HEK293T (cell line): ENCODE measurements around the gene DGLUCY.

Experiments used
- ARNT ChIP-seq: fragments of 450-650 bp; IDR thresholded peaks from 2 replicates; pipeline ENCODE4 v1.6.1; 2017; ENCODE audit warnings: mild to moderate bottlenecking
- FOXK2 ChIP-seq: fragments of 450-650 bp; IDR thresholded peaks from 2 replicates; pipeline ENCODE4 v1.6.1; 2016; ENCODE audit warnings: mild to moderate bottlenecking
- HDGF ChIP-seq: fragments of 450-650 bp; IDR thresholded peaks from 2 replicates; pipeline ENCODE4 v1.6.1; 2017; ENCODE audit warnings: antibody characterized with exemption, borderline replicate concordance
- TARDBP ChIP-seq: fragments of 450-650 bp; IDR thresholded peaks from 2 replicates; pipeline ENCODE4 v1.6.1; 2016
- ZNF384 ChIP-seq: fragments of 450-650 bp; IDR thresholded peaks from 2 replicates; pipeline ENCODE4 v1.6.1; 2016
- TF ChIP-seq, protein P1 (sequence below): fragments of 450-650 bp; IDR thresholded peaks from 2 replicates; pipeline ENCODE4 v1.6.1; 2016

DNA sequence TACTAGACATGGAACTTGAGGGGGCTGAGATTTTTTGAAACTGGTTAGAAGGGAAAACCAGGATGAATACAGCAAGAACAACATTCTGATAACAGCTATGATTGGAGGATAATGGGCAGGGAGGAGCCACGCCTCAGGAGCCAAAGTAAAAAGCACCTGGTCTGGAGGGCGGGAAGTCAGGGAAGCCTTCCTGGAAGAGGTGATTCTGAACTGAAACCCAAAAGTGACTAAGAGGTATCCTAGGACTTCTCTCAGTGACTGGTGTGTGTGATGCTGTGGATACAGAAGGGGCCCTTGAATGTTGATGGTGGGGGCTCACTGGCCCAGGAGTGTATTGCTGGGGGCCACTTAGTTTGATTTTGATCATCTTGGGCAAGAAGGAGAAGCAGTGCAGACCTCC lies 149.5 kb downstream of the DGLUCY start:
- no peak for TF ChIP-seq ZNF384
- TF ChIP-seq ARNT: no peak
- TF ChIP-seq FOXK2: no peak
- TF ChIP-seq, protein P1, sequence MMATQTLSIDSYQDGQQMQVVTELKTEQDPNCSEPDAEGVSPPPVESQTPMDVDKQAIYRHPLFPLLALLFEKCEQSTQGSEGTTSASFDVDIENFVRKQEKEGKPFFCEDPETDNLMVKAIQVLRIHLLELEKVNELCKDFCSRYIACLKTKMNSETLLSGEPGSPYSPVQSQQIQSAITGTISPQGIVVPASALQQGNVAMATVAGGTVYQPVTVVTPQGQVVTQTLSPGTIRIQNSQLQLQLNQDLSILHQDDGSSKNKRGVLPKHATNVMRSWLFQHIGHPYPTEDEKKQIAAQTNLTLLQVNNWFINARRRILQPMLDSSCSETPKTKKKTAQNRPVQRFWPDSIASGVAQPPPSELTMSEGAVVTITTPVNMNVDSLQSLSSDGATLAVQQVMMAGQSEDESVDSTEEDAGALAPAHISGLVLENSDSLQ: no peak
- no peak for TF ChIP-seq HDGF
- no peak for TF ChIP-seq TARDBP
